Measurements from ENCODE around the gene PGF. TPM values are rescaled to one million over a fixed set of nuclear protein-coding genes. Genes with fewer than 3 reads are reported as not detected.
"Not testable (repeated sequence)": the region's sequence is repeated elsewhere in the genome, so short reads cannot be mapped to it uniquely, and the experiment has no call there.

The PGF gene
- total RNA-seq, 2 donors from 2014 or later: 5.0 to 7.6 TPM

GRCh38 chr14:74934041-74934440, 21.4 kb downstream of the PGF start:
- Mint-ChIP-seq H3K4me1 (no peaks in the 10 kb centered on the region), H3K36me3 (ENCODE audit: low read depth) (no peaks in the 10 kb centered on the region), H3K9me3 (no peaks in the 10 kb centered on the region), H3K27me3 (ENCODE audit: insufficient read depth) (peaks cover 2% of the 10 kb centered on the region), H3K4me3 (no peak overlapping the region), H3K27ac (no peak overlapping the region)
- TF ChIP-seq CTCF (conservative IDR thresholded peaks at IDR 0.05): no peak
- Histone ChIP-seq H3K27ac (ENCODE audit: low read depth, low read length) (no peak overlapping the region), H3K4me3 (ENCODE audit: low read length) (no peak overlapping the region), H3K27me3 (ENCODE audit: control insufficient read depth, insufficient read depth, low read length, poor library complexity, severe bottlenecking) (peaks cover 6% of the 10 kb centered on the region), H3K36me3 (ENCODE audit: control insufficient read depth, insufficient read depth, low read length) (no peaks in the 10 kb centered on the region), H3K9me3 (ENCODE audit: control insufficient read depth, low read length) (no peaks in the 10 kb centered on the region), H3K9ac (ENCODE audit: extremely low read depth, low read length, poor library complexity, severe bottlenecking) (no peak overlapping the region), H3K4me1 (ENCODE audit: control insufficient read depth, insufficient read depth, low read length) (peaks cover 3% of the 10 kb centered on the region)
- 82 to 96% methylated on average over 3 to 4 of the region's 4 CpGs for WGBS, 2 experiments (ENCODE audit: insufficient coverage in 1 of 2, insufficient read length in 1 of 2)
- no peak for DNase-seq

- 80% methylated on average over 2 of the region's 4 CpGs for WGBS, 2 experiments (ENCODE audit: insufficient coverage in 1 of 2, insufficient read length in 1 of 2)
- H3K36me3 ChIP-seq (ENCODE audit: control insufficient read depth, insufficient read depth, low read length); H3K27me3 ChIP-seq (ENCODE audit: control insufficient read depth, insufficient read depth, low read length, poor library complexity, severe bottlenecking); H3K9me3 Mint-ChIP-seq; H3K27ac ChIP-seq (ENCODE audit: low read depth, low read length); H3K4me3 Mint-ChIP-seq; DNase-seq; H3K9me3 ChIP-seq (ENCODE audit: control insufficient read depth, low read length); H3K36me3 Mint-ChIP-seq (ENCODE audit: low read depth); H3K4me3 ChIP-seq (ENCODE audit: low read length); H3K4me1 Mint-ChIP-seq; H3K27me3 Mint-ChIP-seq (ENCODE audit: insufficient read depth); H3K9ac ChIP-seq (ENCODE audit: extremely low read depth, low read length, poor library complexity, severe bottlenecking); H3K4me1 ChIP-seq (ENCODE audit: control insufficient read depth, insufficient read depth, low read length); H3K27ac Mint-ChIP-seq: not testable (repeated sequence)
These were observed 22.5 kb downstream of the PGF start for GRCh38 chr14:74932936-74933335.

GRCh38 chr14:74932401-74932901, 22.9 kb downstream of the PGF start:
- Histone ChIP-seq H3K4me3 (ENCODE audit: low read length) (no peak overlapping the region), H3K4me1 (ENCODE audit: control insufficient read depth, insufficient read depth, low read length) (peaks cover 3% of the 10 kb centered on the region), H3K27me3 (ENCODE audit: control insufficient read depth, insufficient read depth, low read length, poor library complexity, severe bottlenecking) (peaks cover 9% of the 10 kb centered on the region), H3K9me3 (ENCODE audit: control insufficient read depth, low read length) (no peaks in the 10 kb centered on the region), H3K9ac (ENCODE audit: extremely low read depth, low read length, poor library complexity, severe bottlenecking) (no peak overlapping the region), H3K36me3 (ENCODE audit: control insufficient read depth, insufficient read depth, low read length) (no peaks in the 10 kb centered on the region), H3K27ac (ENCODE audit: low read depth, low read length) (no peak overlapping the region)
- no peak for TF ChIP-seq CTCF (conservative IDR thresholded peaks at IDR 0.05)
- DNase-seq: no peak
- no peaks in the 10 kb centered on the region for H3K4me1 Mint-ChIP-seq
- H3K27ac Mint-ChIP-seq: peak overlapping the region; percentile 24
- H3K9me3 Mint-ChIP-seq: no peaks in the 10 kb centered on the region
- H3K27me3 Mint-ChIP-seq (ENCODE audit: insufficient read depth): peaks cover 3% of the 10 kb centered on the region
- no peak overlapping the region for H3K4me3 Mint-ChIP-seq
- H3K36me3 Mint-ChIP-seq (ENCODE audit: low read depth): no peaks in the 10 kb centered on the region
- WGBS, 2 experiments (ENCODE audit: insufficient coverage in 1 of 2, insufficient read length in 1 of 2): 77 to 82% methylated on average over 6 of the region's 6 CpGs

GRCh38 chr14:74931744-74932143, 23.7 kb downstream of the PGF start:
- H3K27me3 Mint-ChIP-seq (ENCODE audit: insufficient read depth); H3K4me3 ChIP-seq (ENCODE audit: low read length); H3K27ac ChIP-seq (ENCODE audit: low read depth, low read length); H3K9ac ChIP-seq (ENCODE audit: extremely low read depth, low read length, poor library complexity, severe bottlenecking); H3K9me3 ChIP-seq (ENCODE audit: control insufficient read depth, low read length); H3K9me3 Mint-ChIP-seq; H3K4me3 Mint-ChIP-seq; H3K4me1 Mint-ChIP-seq; H3K36me3 ChIP-seq (ENCODE audit: control insufficient read depth, insufficient read depth, low read length); H3K36me3 Mint-ChIP-seq (ENCODE audit: low read depth); H3K4me1 ChIP-seq (ENCODE audit: control insufficient read depth, insufficient read depth, low read length); H3K27ac Mint-ChIP-seq; DNase-seq: not testable (repeated sequence)
- WGBS, 2 experiments (ENCODE audit: insufficient coverage in 1 of 2, insufficient read length in 1 of 2): 81 to 84% methylated on average over 4 to 9 of the region's 9 CpGs
- peaks cover 12% of the 10 kb centered on the region for H3K27me3 ChIP-seq (ENCODE audit: control insufficient read depth, insufficient read depth, low read length, poor library complexity, severe bottlenecking)

Data from endodermal cell (in vitro differentiated cells).